NCI-H82 treated with DMSO at 0.1 percent for 48 hours (cell line): ENCODE results near the gene SENP3.

Source experiments
- DNase-seq: peaks from one replicate; lab custom pipeline; 2025; ENCODE audit not compliant: unreplicated experiment; lab: John Stamatoyannopoulos, UW

Gene SENP3

GRCh38 chr17:7555320-7555948, 6.3 kb upstream of the SENP3 start:
- no peak for DNase-seq

- DNase-seq: no peak
These were observed 5.1 kb upstream of the SENP3 start for GRCh38 chr17:7556627-7557026.

GRCh38 chr17:7557147-7557764, 4.5 kb upstream of the SENP3 start:
- DNase-seq: no peak

GRCh38 chr17:7557775-7558543, 3.8 kb upstream of the SENP3 start:
- no peak for DNase-seq

- DNase-seq: no peak
These were observed 3.0 kb upstream of the SENP3 start, which contains the start of gene TNFSF13 for GRCh38 chr17:7558544-7559319. Gene TNFSF13 (plus strand): TSS chr17:7558750. CDS start chr17:7559040, 290 bp downstream.

GRCh38 chr17:7559320-7560171, 2.2 kb upstream of the SENP3 start:
- DNase-seq: no peak

- peak; percentile 34 for DNase-seq
These were observed 1.3 kb upstream of the SENP3 start for GRCh38 chr17:7560172-7561027.

GRCh38 chr17:7561028-7561575, 617 bp upstream of the SENP3 start:
- DNase-seq: peak; percentile 86

GRCh38 chr17:7562208-7562605, 488 bp downstream of the SENP3 start:
- DNase-seq: no peak

- no peak for DNase-seq
These were observed 1.6 kb downstream of the SENP3 start for GRCh38 chr17:7563115-7563869.

GRCh38 chr17:7569571-7569970, 7.9 kb downstream of the SENP3 start:
- DNase-seq: no peak

- DNase-seq: no peak
These were observed 8.6 kb downstream of the SENP3 start for GRCh38 chr17:7570351-7570750.

GRCh38 chr17:7572338-7572587, 10.5 kb downstream of the SENP3 start:
- no peak for DNase-seq

- peak; percentile 98 for DNase-seq
These were observed 11.0 kb downstream of the SENP3 start for GRCh38 chr17:7572588-7573323.

- peak; percentile 64 for DNase-seq
These were observed 11.8 kb downstream of the SENP3 start for GRCh38 chr17:7573324-7574080.

GRCh38 chr17:7574176-7574953, 12.6 kb downstream of the SENP3 start:
- DNase-seq: no peak

GRCh38 chr17:7575481-7575883, 13.8 kb downstream of the SENP3 start:
- DNase-seq: no peak
